Epithelial cell of proximal tubule (primary cell): Measurements from ENCODE around the gene BCAM. TPM values are rescaled to one million over a fixed set of nuclear protein-coding genes. Genes with fewer than 3 reads are reported as not detected.
A peak's percentile ranks its signal among the peaks of the same experiment; 100 is the strongest.
"Not testable (repeated sequence)": the region's sequence is repeated elsewhere in the genome, so short reads cannot be mapped to it uniquely, and the experiment has no call there.

Experiments used
- DNase-seq: peaks from one replicate; pipeline ENCODE4 v3.0.0-alpha.2; 2011; ENCODE audit warnings: low read depth
- H3K4me3 ChIP-seq: 2 replicates; pipeline ENCODE4 v1.5.1; 2011; ENCODE audit warnings: low read depth, mild to moderate bottlenecking, low read length
- CTCF ChIP-seq: conservative IDR thresholded peaks from 2 replicates; pipeline ENCODE4 v1.5.1; 2012; ENCODE audit warnings: low read depth, mild to moderate bottlenecking, low read length
- total RNA-seq: library from RNA; depleted of rRNA; stranded (reverse); fragments of >200 nt; gene quantifications from 2 replicates; pipeline ENCODE4 v1.2.3, GENCODE V29; 2015

The BCAM gene
- 7.7 and 27.7 TPM in 2 replicates for total RNA-seq

- DNase-seq, result no peak
These were observed at the start of gene BCAM for GRCh38 chr19:44808463-44809371. Gene BCAM, plus strand, starts transcription at chr19:44809103. Its CDS starts 22 bp downstream, at chr19:44809125.

GRCh38 chr19:44762038-44762437, 46.9 kb upstream of the BCAM start:
- H3K4me3 ChIP-seq, result no peak overlapping the region
- TF ChIP-seq CTCF, result no peak
- no peak for DNase-seq

More at GRCh38 chr19:44808463-44809371, at the start of gene BCAM:
- peak within 1 kb of the TSS; percentile 67 for H3K4me3 ChIP-seq
- TF ChIP-seq CTCF, result no peak

GRCh38 chr19:44765033-44765948, 43.6 kb upstream of the BCAM start:
- no peak for DNase-seq
- TF ChIP-seq CTCF, result no peak
- no peak overlapping the region for H3K4me3 ChIP-seq

- no peak for TF ChIP-seq CTCF
- no peak for DNase-seq
- H3K4me3 ChIP-seq, result no peak overlapping the region
These were observed 43.0 kb upstream of the BCAM start for GRCh38 chr19:44765949-44766335.

- TF ChIP-seq CTCF, result no peak
- no peak for DNase-seq
These were observed 41.4 kb upstream of the BCAM start for GRCh38 chr19:44767295-44768180.

GRCh38 chr19:44770550-44771257, 38.2 kb upstream of the BCAM start:
- TF ChIP-seq CTCF, result peak; percentile 80
- no peak overlapping the region for H3K4me3 ChIP-seq
- DNase-seq, result no peak

More at GRCh38 chr19:44767295-44768180, 41.4 kb upstream of the BCAM start:
- H3K4me3 ChIP-seq, result no peak overlapping the region

GRCh38 chr19:44772144-44772543, 36.8 kb upstream of the BCAM start:
- not testable (repeated sequence) for H3K4me3 ChIP-seq

More at GRCh38 chr19:44772144-44772543, 36.8 kb upstream of the BCAM start:
- not testable (repeated sequence) for DNase-seq
